Measurements from ENCODE around the gene KIF1C.

KIF1C gene

GRCh38 chr17:4968486-4969046 lies 29.2 kb upstream of the KIF1C start:
- FAIRE-seq, result no peak
- no peak for DNase-seq (ENCODE audit: low spot score)

- no peak for DNase-seq (ENCODE audit: low spot score)
- FAIRE-seq, result no peak
Observed at GRCh38 chr17:4969047-4969550, 28.7 kb upstream of the KIF1C start.

- FAIRE-seq (no peak), DNase-seq (ENCODE audit: low spot score) (no peak)
Observed at GRCh38 chr17:4969551-4970173, 28.1 kb upstream of the KIF1C start.

DNA sequence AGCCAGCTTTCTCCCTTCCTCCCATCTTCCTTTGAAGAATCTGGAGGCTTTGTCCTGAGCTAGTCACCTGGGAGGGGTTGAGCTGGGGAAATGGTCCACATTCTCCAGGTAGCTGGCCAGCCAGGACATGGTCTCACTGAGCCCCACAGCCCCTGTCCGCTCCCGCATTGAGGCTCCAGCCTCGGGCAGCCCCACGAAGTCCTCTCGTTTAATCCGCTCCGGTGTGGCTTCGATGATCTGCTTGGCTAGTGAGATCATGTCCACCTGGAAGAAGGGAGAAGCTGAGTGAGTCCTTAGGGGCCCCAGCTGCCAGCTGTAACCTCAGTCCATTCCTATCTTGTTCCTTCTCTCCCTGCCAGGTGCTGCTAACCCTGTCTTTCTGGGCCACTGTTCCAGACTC lies 27.5 kb upstream of the KIF1C start:
- no peak for FAIRE-seq
- DNase-seq (ENCODE audit: low spot score), result no peak

GRCh38 chr17:4971826-4972225 lies 25.9 kb upstream of the KIF1C start:
- DNase-seq (ENCODE audit: low spot score), result no peak
- FAIRE-seq, result no peak

- no peak for FAIRE-seq
- DNase-seq (ENCODE audit: low spot score), result no peak
Observed at GRCh38 chr17:4972322-4972721, 25.4 kb upstream of the KIF1C start.

DNA sequence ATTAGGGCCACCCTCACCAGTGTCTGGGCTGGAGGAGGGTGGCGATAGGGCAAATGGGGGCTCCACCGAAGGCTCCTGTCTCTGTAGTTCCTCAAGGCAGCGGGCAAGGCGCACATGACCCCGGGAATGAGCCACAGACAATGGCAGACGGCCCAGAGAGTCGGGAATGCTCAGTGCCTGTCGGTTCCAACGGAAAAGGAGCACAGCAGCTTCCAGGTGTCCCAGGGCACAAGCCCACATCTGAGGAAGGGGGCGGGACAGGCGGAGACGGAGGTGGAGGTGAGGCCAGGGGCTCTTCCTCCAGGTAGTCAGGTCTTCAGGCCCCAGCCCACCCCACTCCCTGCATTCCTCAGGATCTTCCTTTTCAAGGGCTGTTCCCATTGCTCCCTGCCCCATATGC lies 25.0 kb upstream of the KIF1C start:
- no peak for FAIRE-seq

GRCh38 chr17:4973256-4974114 lies 24.3 kb upstream of the KIF1C start:
- no peak for DNase-seq (ENCODE audit: low spot score)

More for the DNA sequence above, 25.0 kb upstream of the KIF1C start:
- DNase-seq (ENCODE audit: low spot score), result no peak

GRCh38 chr17:4974115-4974670 lies 23.6 kb upstream of the KIF1C start:
- no peak for DNase-seq (ENCODE audit: low spot score)
- FAIRE-seq, result no peak

More at GRCh38 chr17:4973256-4974114, 24.3 kb upstream of the KIF1C start:
- FAIRE-seq, result no peak

GRCh38 chr17:4978726-4979125 lies 19.0 kb upstream of the KIF1C start:
- no peak for DNase-seq (ENCODE audit: low spot score)
- FAIRE-seq, result no peak

- FAIRE-seq, result no peak
- peak; percentile 40 for DNase-seq (ENCODE audit: low spot score)
Observed at GRCh38 chr17:4980644-4981216, 17.0 kb upstream of the KIF1C start.

DNA sequence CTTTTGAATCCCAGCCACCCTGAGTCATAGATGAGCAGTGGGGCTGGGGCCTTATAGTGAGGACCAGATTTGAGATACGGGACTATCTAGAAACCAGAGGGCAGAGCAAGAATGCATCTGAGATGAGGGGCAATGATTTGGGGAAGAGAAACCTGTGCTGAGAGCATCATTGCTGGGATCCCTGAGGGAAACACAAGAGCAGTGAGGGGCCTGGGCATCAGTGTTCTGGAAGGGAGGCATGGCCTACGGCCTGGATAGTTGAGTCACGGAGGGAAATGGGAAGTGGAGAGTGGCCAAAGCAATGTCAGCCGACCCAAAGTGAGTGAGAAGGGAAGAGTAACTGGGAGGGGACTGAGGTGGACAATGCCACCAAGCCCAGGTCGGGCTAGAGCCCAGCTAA lies 15.4 kb upstream of the KIF1C start:
- FAIRE-seq (no peak), DNase-seq (ENCODE audit: low spot score) (no peak)

GRCh38 chr17:4986403-4986802 lies 11.3 kb upstream of the KIF1C start:
- DNase-seq (ENCODE audit: low spot score), result no peak
- FAIRE-seq, result no peak

- FAIRE-seq, result no peak
- DNase-seq (ENCODE audit: low spot score), result peak; percentile 71
Observed at GRCh38 chr17:4986951-4987766, 10.6 kb upstream of the KIF1C start, which contains the start of gene CAMTA2. TSS of gene CAMTA2 (minus strand) at chr17:4987675. CDS start at chr17:4986222, 1,453 bp downstream.

GRCh38 chr17:4987767-4988567 lies 9.8 kb upstream of the KIF1C start:
- no peak for FAIRE-seq
- no peak for DNase-seq (ENCODE audit: low spot score)

- no peak for DNase-seq (ENCODE audit: low spot score)
- no peak for FAIRE-seq
Observed at GRCh38 chr17:4994081-4994595, 3.6 kb upstream of the KIF1C start.

- FAIRE-seq (no peak), DNase-seq (ENCODE audit: low spot score) (no peak)
Observed at GRCh38 chr17:4998027-4998731, 429 bp downstream of the KIF1C start.

GRCh38 chr17:4998732-4999429 lies 1.1 kb downstream of the KIF1C start:
- DNase-seq (ENCODE audit: low spot score) (no peak), FAIRE-seq (no peak)
